AG09319 (cell line): ENCODE measurements around the gene TEX2.
"Not testable (repeated sequence)": the region's sequence is repeated elsewhere in the genome, so short reads cannot be mapped to it uniquely, and the experiment has no call there.

Source experiments
- DNase-seq: peaks from one replicate; pipeline ENCODE4 v3.0.0-alpha.2; 2010; ENCODE audit warnings: low read depth; ENCODE audit errors: extremely low read depth
- TF ChIP-seq, protein P1 (sequence below): IDR thresholded peaks from 2 replicates; pipeline ENCODE4 v1.5.1; 2011; ENCODE audit warnings: low read depth, mild to moderate bottlenecking, inconsistent platforms, low read length, moderate library complexity

Gene TEX2

DNA sequence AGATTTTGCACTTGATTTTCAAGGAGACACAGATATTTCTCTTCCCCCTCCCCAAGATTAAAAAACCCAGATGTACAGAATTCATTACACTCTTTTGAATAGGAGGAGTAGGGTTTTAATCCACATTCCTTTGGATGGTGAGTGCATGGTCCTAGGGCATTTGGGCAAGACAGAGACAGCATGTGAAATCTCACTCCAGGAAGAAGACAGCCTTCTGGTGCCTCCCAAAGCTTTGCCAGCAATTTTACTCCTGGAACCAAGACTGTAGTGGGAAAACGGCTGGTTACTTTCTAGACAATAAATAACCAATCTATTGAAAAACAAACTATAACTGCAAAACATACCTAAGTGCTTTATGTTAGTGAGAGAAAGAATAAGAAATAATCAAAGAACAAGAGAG, 15.2 kb downstream of the TEX2 start:
- TF ChIP-seq, protein P1, sequence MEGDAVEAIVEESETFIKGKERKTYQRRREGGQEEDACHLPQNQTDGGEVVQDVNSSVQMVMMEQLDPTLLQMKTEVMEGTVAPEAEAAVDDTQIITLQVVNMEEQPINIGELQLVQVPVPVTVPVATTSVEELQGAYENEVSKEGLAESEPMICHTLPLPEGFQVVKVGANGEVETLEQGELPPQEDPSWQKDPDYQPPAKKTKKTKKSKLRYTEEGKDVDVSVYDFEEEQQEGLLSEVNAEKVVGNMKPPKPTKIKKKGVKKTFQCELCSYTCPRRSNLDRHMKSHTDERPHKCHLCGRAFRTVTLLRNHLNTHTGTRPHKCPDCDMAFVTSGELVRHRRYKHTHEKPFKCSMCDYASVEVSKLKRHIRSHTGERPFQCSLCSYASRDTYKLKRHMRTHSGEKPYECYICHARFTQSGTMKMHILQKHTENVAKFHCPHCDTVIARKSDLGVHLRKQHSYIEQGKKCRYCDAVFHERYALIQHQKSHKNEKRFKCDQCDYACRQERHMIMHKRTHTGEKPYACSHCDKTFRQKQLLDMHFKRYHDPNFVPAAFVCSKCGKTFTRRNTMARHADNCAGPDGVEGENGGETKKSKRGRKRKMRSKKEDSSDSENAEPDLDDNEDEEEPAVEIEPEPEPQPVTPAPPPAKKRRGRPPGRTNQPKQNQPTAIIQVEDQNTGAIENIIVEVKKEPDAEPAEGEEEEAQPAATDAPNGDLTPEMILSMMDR = no peak

DNA sequence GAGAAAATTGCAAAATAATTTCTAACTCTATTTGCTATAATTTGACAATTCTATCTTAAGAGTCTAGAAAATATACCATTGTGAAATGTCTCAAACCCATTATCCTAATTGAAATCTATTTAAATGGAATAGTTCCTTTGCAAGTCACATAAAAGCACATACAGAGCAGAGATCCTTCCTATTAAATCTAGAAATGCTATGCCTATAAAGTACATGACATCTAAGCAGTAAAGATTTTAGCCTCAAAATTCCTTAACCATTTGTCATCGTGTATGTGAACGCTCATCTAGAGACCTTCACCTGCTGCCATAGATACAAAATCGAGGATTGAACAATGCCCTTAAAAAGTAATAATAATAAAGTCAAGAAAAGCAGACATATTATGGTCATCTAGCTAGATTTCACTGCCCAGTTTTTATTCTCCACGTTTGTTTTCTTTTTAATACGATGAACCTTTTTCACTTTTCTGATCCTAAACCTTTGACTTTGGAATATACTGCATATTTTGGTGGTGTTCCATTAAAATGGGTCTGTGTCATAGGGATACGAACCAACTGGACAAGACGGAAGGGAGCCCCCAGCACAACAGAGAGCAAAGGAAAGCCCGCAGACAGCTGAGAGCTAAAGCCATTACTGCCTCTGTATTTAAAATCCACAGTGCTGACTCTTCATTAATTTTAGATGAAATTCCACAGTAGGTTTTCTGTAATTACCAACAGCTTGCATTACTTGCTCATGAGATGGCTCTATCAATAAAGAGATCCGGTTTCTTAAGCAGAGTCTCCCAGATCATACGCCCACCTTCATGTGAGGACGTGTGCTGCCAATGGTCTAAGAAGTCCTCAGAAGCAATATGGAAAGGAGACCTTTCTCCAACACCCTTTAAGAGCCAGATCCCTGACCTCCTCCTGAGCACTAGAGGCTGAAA, 17.6 kb downstream of the TEX2 start:
- DNase-seq = no peak
- TF ChIP-seq, protein P1 = no peak

More for the DNA sequence above, 15.2 kb downstream of the TEX2 start:
- DNase-seq = no peak

DNA sequence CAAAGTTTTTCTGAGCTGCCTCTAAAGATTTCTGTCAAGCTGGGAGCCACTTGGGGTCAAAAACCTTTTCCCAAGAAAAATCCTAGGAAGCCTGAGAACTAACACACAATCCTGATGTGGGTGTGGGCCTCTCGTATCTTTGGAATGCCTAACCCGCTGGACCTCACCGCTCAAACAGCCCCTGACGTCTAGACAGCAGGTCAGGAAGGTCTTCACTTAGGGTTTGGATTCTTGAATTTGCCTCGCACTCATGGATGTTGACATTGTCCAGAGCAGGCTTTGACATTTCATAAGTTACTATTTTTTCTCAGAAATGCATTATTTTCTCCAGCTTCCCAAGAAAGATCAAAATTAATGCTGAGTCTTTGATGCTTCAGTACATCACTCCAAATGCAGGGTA, 18.9 kb downstream of the TEX2 start:
- TF ChIP-seq, protein P1 = no peak
- DNase-seq = no peak

DNA sequence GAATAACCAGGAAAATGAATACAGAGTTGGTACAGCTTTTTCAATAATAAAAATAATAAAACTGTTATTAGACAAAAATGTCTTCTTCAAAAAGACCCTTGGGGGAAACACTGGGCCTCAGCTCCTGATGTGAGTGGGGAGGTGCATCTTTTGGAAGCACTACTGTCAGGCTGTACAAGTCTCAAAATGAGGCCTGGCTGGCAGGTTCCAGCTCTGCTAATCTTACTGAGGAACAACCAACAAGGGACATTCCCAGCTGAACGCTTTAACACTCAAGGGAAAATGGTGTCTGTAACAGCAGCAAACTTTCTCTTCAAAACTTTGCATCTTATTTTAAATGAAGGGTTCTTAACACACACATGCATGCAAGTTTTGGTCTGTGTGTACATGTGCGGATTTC, 19.7 kb downstream of the TEX2 start:
- TF ChIP-seq, protein P1 = no peak
- no peak for DNase-seq

DNA sequence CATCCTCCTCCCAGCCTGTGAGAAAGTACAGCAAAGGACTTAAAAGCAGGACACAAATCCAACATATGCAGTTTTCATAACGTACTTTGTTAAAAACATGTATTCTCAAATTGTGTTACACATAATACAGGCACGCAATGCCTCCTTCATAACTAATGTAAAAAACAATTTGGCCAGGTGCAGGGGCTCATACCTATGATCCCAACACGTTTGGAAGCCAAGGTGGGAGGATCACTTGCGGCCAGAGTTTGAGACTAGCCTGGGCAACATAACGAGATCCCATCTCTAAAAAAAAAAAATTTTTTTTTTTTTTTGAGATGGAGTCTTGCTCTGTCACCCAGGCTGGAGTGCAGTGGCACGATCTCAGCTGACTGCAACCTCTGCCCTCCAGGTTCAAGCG, 20.4 kb downstream of the TEX2 start:
- DNase-seq = no peak
- TF ChIP-seq, protein P1 = no peak

DNA sequence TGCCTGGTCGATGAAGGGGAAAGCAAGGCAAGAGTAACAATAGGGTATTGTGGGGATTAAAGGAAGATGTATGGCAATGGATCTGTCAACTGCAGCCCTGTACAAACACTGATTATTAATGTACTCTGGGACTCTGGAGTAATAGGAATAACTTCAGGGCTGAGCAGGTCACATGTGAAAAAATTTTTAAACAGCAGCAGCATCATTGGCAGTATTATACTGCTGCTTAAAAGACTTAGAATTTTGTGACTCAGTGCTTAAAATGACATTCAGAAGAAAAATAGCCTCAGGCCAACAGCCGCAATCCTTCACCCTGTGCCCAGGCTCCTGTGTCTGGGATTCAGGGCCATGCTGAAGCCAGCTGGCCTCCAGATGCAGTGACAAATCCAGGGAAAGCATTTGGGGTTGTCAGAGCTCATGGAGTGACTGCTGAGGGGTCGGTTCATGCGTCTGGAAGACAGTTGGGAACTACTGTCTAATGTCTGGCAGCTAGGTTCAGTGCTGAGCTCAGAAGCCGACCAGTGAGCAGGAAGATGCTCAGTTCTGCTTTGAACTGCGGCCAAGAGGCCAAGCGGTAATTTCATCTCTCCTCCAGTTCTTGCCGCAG, 22.2 kb downstream of the TEX2 start:
- peak; percentile 57 for DNase-seq
- TF ChIP-seq, protein P1 = no peak

DNA sequence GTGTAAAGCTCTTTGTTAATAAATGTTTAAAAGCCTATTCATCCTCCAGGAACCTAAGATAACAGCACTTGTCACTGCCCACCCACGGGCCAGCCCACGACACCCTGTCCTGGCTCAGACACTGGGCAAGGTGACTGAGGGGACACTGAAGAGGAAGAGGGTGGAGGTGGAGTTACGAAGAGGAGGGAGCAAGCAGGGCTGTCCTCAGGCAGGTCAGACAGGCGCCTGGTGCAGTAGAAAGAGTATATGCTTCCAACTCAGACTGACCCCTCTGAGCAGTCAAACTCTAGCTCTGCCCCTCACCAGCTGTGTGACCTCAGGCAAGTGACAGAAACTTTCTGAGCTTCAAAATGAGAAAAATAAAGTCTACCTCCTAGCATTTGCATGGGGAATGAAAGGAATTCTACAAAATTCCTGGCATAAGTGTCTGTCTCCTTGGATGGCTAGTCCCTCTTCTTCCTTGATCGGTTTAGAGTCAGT, 22.8 kb downstream of the TEX2 start:
- DNase-seq = no peak
- TF ChIP-seq, protein P1 = peak; percentile 22

DNA sequence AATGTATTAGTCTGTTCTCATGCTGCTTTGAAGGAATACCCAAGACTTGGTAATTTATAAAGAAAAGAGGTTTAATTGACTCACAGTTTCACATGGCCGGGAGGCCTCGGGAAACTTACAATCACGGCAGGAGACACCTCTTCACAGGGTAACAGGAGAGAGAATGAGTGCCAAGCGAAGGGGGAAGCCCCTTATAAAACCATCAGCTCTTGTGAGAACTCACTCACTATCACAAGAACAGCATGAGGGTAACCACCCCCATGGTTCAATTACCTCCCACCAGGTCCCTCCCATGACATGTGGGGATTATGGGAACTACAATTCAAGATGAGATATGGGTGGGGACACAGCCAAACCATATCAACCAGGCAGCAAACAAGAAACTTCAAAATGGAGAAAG, 24.6 kb downstream of the TEX2 start:
- DNase-seq = not testable (repeated sequence)
